Femur (tissue), 1 donor: ENCODE results near the gene CFHR1.

Source experiments
- DNase-seq: peaks from one replicate; pipeline ENCODE4 v3.0.0-alpha.2; 2017

CFHR1 gene

DNA sequence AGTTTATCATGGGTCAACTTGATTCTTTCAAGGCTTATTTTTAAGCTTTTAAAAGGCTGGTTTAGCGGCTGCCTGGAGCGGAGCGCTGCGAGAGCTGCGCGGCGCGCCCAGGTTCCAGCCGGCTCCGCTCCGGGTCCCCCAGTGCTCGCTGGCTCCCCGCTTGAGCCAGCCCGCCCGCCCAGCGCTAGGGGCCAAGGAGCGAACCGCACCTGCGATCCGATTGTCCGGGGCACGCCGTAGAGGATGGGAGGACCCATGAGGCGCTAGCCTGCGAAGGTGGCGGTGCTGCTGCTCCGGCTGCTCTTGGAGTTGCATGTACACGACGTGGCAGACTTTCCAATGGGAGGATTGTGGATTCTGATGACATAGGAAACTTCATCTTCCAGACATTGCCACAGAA is 58.4 kb downstream of the CFHR1 start:
- peak; percentile 22 for DNase-seq
